Stromal cell of bone marrow (primary cell): ENCODE measurements around the gene ALDOB.

Source experiments
- DNase-seq: peaks from one replicate; pipeline ENCODE4 v3.0.0-alpha.2; 2012; ENCODE audit warnings: low read depth

Gene ALDOB

GRCh38 chr9:101383361-101383760, 52.2 kb downstream of the ALDOB start:
- no peak for DNase-seq

GRCh38 chr9:101381833-101382342, 53.7 kb downstream of the ALDOB start:
- no peak for DNase-seq

- no peak for DNase-seq
Observed at GRCh38 chr9:101381118-101381517, 54.5 kb downstream of the ALDOB start.

- DNase-seq = no peak
Observed at GRCh38 chr9:101380295-101380694, 55.3 kb downstream of the ALDOB start.

GRCh38 chr9:101376111-101376848, 59.3 kb downstream of the ALDOB start:
- DNase-seq = peak; percentile 62

GRCh38 chr9:101375546-101375945, 60.0 kb downstream of the ALDOB start:
- DNase-seq = peak; percentile 2

- no peak for DNase-seq
Observed at GRCh38 chr9:101372327-101373118, 63.1 kb downstream of the ALDOB start.

- no peak for DNase-seq
Observed at GRCh38 chr9:101371813-101372212, 63.8 kb downstream of the ALDOB start.
